Naive B cell (primary cell): ENCODE measurements around the gene KLHDC9. TPM values are rescaled to one million over a fixed set of nuclear protein-coding genes. Genes with fewer than 3 reads are reported as not detected.
"Not testable (repeated sequence)": the region's sequence is repeated elsewhere in the genome, so short reads cannot be mapped to it uniquely, and the experiment has no call there.

ENCODE experiments used
- ATAC-seq, 2 donors: fragments of 150-1000 bp; cut with Tn5 transposase; 2 replicates each; pipeline ENCODE4 v1.10.0; 2021; ENCODE audit warnings: low read depth in 2 of 2, mild to moderate bottlenecking in 2 of 2, moderate library complexity in 2 of 2
- DNase-seq: peaks from one replicate; pipeline ENCODE4 v3.0.0; 2022
- H3K27ac Mint-ChIP-seq, 6 donors: one replicate each; pipeline ENCODE4 v1.8.0; 2020 to 2022; ENCODE audit warnings: mild to moderate bottlenecking in 6 of 6, mixed read lengths in 6 of 6, moderate library complexity in 5 of 6, inconsistent platforms in 2 of 6
- H3K27me3 Mint-ChIP-seq, 3 donors: one replicate each; pipeline ENCODE4 v1.8.0; 2021 to 2022; ENCODE audit warnings: mixed read lengths in 3 of 3, mild to moderate bottlenecking in 1 of 3
- H3K36me3 Mint-ChIP-seq, 2 donors: one replicate each; pipeline ENCODE4 v1.8.0; 2020 to 2022; ENCODE audit warnings: mixed read lengths in 2 of 2, inconsistent platforms in 1 of 2, mild to moderate bottlenecking in 1 of 2
- H3K4me1 Mint-ChIP-seq, 3 donors: one replicate each; pipeline ENCODE4 v1.8.0; 2020 to 2022; ENCODE audit warnings: mixed read lengths in 3 of 3, inconsistent platforms in 1 of 3, mild to moderate bottlenecking in 1 of 3, moderate library complexity in 1 of 3
- H3K4me3 Mint-ChIP-seq, 8 donors: one replicate each; pipeline ENCODE4 v1.8.0; 2020 to 2022; ENCODE audit warnings: mild to moderate bottlenecking in 8 of 8, mixed read lengths in 8 of 8, moderate library complexity in 8 of 8, inconsistent platforms in 2 of 8
- H3K9me3 Mint-ChIP-seq, 7 donors: one replicate each; pipeline ENCODE4 v1.8.0; 2020 to 2022; ENCODE audit warnings: mixed read lengths in 7 of 7, mild to moderate bottlenecking in 5 of 7, inconsistent platforms in 2 of 7, moderate library complexity in 1 of 7
- polyA plus RNA-seq, 6 donors: library from polyadenylated mRNA; unstranded; fragments of 300-500 nt; fragmentation: Illumina TruSeq; gene quantifications; one replicate each; pipeline ENCODE4 v1.2.3, GENCODE V29; 2021; ENCODE audit warnings: low read depth in 6 of 6

KLHDC9 gene
- polyA plus RNA-seq, 6 donors from 2014 or later = 1.3 to 4.4 (median 2.3) TPM; not detected in 1

GRCh38 chr1:161115961-161116360 lies 17.8 kb downstream of the KLHDC9 start:
- not testable (repeated sequence) for H3K27me3 Mint-ChIP-seq, H3K36me3 Mint-ChIP-seq, DNase-seq, H3K9me3 Mint-ChIP-seq, ATAC-seq
- H3K27ac Mint-ChIP-seq = peak overlapping the region in 2 of 6 donors; percentile 37 to 95
- H3K4me3 Mint-ChIP-seq = peak overlapping the region in 7 of 8 donors; percentile 60 to 99 (median 96)
- H3K4me1 Mint-ChIP-seq = peaks cover 44 to 87% (median 77%) of the 10 kb centered on the region in 3 donors

- H3K36me3 Mint-ChIP-seq = peaks cover 0 to 11% of the 10 kb centered on the region in 2 donors
- DNase-seq (peak; percentile 85), ATAC-seq (peak; percentile 81 to 84)
- peak within 1 kb of the TSS; percentile 95 to 98 (median 96) for H3K27ac Mint-ChIP-seq
- H3K4me3 Mint-ChIP-seq = peak within 1 kb of the TSS; percentile 93 to 99 (median 97)
- no peaks in the 10 kb centered on the region for H3K9me3 Mint-ChIP-seq
- H3K4me1 Mint-ChIP-seq = peaks cover 50 to 87% (median 82%) of the 10 kb centered on the region in 3 donors
- H3K27me3 Mint-ChIP-seq = no peaks in the 10 kb centered on the region
Observed at GRCh38 chr1:161117759-161118581, 19.8 kb downstream of the KLHDC9 start, which contains the start of the genes NIT1 and PFDN2. TSS of gene NIT1 (plus strand) at chr1:161118105. CDS start at chr1:161118177, 72 bp downstream. TSS of gene PFDN2 (minus strand) at chr1:161118037. CDS start at chr1:161118026, 11 bp downstream.

GRCh38 chr1:161119092-161119903 lies 21.1 kb downstream of the KLHDC9 start:
- ATAC-seq (peak; percentile 29 to 31), DNase-seq (peak; percentile 41)
- H3K27ac Mint-ChIP-seq = peak overlapping the region; percentile 77 to 98 (median 96)
- no peaks in the 10 kb centered on the region for H3K27me3 Mint-ChIP-seq
- H3K4me3 Mint-ChIP-seq = peak overlapping the region; percentile 93 to 99 (median 97)
- H3K36me3 Mint-ChIP-seq = peaks cover 0 to 20% of the 10 kb centered on the region in 2 donors
- H3K9me3 Mint-ChIP-seq = no peaks in the 10 kb centered on the region
- H3K4me1 Mint-ChIP-seq = peaks cover 47 to 76% (median 74%) of the 10 kb centered on the region in 3 donors

- H3K36me3 Mint-ChIP-seq = peaks cover 0 to 29% of the 10 kb centered on the region in 2 donors
- H3K4me1 Mint-ChIP-seq = peaks cover 45 to 72% (median 63%) of the 10 kb centered on the region in 3 donors
- ATAC-seq (no peak), DNase-seq (no peak)
- H3K9me3 Mint-ChIP-seq = no peaks in the 10 kb centered on the region
- peak overlapping the region in 6 of 8 donors; percentile 15 to 72 (median 60) for H3K4me3 Mint-ChIP-seq
- no peaks in the 10 kb centered on the region for H3K27me3 Mint-ChIP-seq
- peak overlapping the region; percentile 70 to 94 (median 78) for H3K27ac Mint-ChIP-seq
Observed at GRCh38 chr1:161121042-161121650, 23.0 kb downstream of the KLHDC9 start.

- DNase-seq (peak; percentile 27), ATAC-seq (peak; percentile 11 to 25)
- H3K27me3 Mint-ChIP-seq = no peaks in the 10 kb centered on the region
- peaks cover 45 to 73% (median 60%) of the 10 kb centered on the region in 3 donors for H3K4me1 Mint-ChIP-seq
- H3K36me3 Mint-ChIP-seq = peaks cover 4 to 36% of the 10 kb centered on the region in 2 donors
- H3K27ac Mint-ChIP-seq = peak overlapping the region; percentile 28 to 94 (median 82)
- peak overlapping the region in 4 of 8 donors; percentile 15 to 72 (median 38) for H3K4me3 Mint-ChIP-seq
- H3K9me3 Mint-ChIP-seq = no peaks in the 10 kb centered on the region
Observed at GRCh38 chr1:161121834-161122233, 23.7 kb downstream of the KLHDC9 start.

DNA sequence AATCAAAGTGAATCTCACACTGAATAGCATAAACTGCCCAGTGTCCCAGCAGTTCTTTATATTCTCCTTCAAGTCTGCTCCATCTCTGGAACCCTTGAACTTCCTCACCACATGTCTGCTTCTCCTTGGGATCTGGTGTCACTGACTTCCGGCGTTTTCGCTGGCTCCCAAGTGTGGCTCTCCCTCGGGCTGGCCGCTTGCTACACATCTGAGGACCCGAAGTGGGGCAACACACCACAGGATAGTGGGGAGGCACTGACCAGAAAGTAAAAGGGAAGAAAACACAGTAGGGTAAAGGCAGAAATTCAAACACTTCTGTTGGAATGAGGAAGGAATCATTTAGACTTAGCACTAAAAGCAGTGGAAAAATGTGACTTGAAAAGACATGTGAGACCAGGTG lies 24.8 kb downstream of the KLHDC9 start:
- Mint-ChIP-seq H3K4me3 (peak overlapping the region in 1 of 8 donors; percentile 24), H3K27ac (peak overlapping the region in 2 of 6 donors; percentile 38 to 56), H3K27me3 (no peaks in the 10 kb centered on the region), H3K36me3 (peaks cover 6 to 38% of the 10 kb centered on the region in 2 donors), H3K4me1 (peaks cover 47 to 75% (median 59%) of the 10 kb centered on the region in 3 donors), H3K9me3 (no peaks in the 10 kb centered on the region)
- no peak for DNase-seq
- ATAC-seq = no peak

DNA sequence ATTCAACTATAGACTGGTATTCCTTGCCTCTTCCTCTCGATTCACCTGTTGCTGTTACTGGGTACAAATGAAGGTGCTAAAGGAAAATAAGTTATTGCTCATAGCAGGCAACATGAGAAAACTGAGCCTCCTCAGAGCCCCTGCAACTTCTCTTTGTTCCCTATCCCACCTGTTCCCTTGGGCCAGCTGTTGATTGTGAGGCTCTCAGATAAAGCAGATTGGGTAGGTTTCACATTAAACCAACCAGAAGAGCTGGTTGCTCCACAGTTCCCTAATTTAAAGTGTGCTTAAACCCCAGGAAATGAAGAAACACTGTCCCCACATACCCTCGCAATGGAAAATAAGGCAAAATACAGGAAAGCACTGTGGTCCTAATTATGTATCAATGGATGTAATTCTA lies 29.5 kb downstream of the KLHDC9 start:
- H3K27me3 Mint-ChIP-seq = no peaks in the 10 kb centered on the region
- peak overlapping the region in 1 of 8 donors; percentile 48 for H3K4me3 Mint-ChIP-seq
- DNase-seq (no peak), ATAC-seq (no peak)
- H3K4me1 Mint-ChIP-seq = peaks cover 37 to 68% (median 51%) of the 10 kb centered on the region in 3 donors
- H3K9me3 Mint-ChIP-seq = no peaks in the 10 kb centered on the region
- peak overlapping the region in 1 of 6 donors; percentile 15 for H3K27ac Mint-ChIP-seq
- H3K36me3 Mint-ChIP-seq = peaks cover 6 to 31% of the 10 kb centered on the region in 2 donors

GRCh38 chr1:161128591-161129420 lies 30.6 kb downstream of the KLHDC9 start:
- H3K36me3 Mint-ChIP-seq = peaks cover 6 to 23% of the 10 kb centered on the region in 2 donors
- peaks cover 32 to 59% (median 51%) of the 10 kb centered on the region in 3 donors for H3K4me1 Mint-ChIP-seq
- H3K4me3 Mint-ChIP-seq = peak overlapping the region in 1 of 8 donors; percentile 48
- no peak for ATAC-seq
- no peaks in the 10 kb centered on the region for H3K27me3 Mint-ChIP-seq
- DNase-seq = no peak
- peak overlapping the region in 1 of 6 donors; percentile 6 for H3K27ac Mint-ChIP-seq
- no peaks in the 10 kb centered on the region for H3K9me3 Mint-ChIP-seq

DNA sequence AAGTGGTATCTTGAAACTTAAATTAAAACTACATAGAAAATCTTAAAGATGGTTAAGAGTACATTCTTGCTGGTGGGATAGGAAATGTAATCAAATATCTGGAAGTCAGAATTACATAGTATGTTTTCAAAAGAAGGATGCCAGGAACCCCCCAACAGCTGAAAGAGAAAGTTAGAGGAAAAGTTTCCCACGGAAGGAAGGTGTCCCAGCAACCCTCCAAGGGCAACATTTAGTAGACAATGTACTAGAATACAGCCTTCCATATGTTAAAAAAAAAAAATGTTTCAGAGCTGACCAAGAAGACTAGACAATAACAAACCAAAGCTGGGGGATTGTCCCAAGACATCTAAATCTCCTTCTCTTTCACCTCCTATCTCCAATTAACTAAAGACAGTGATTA lies 32.1 kb downstream of the KLHDC9 start:
- Mint-ChIP-seq H3K36me3 (peaks cover 6 to 15% of the 10 kb centered on the region in 2 donors), H3K9me3 (no peaks in the 10 kb centered on the region), H3K4me3 (no peak overlapping the region), H3K27ac (peak overlapping the region in 3 of 6 donors; percentile 1 to 67 (median 47)), H3K27me3 (no peaks in the 10 kb centered on the region), H3K4me1 (peaks cover 34 to 64% (median 63%) of the 10 kb centered on the region in 3 donors)
- ATAC-seq (no peak), DNase-seq (no peak)

GRCh38 chr1:161131523-161132409 lies 33.6 kb downstream of the KLHDC9 start:
- peak overlapping the region in 3 of 6 donors; percentile 79 to 97 (median 97) for H3K27ac Mint-ChIP-seq
- DNase-seq (no peak), ATAC-seq (no peak)
- H3K9me3 Mint-ChIP-seq = no peaks in the 10 kb centered on the region
- peaks cover 34 to 62% (median 54%) of the 10 kb centered on the region in 3 donors for H3K4me1 Mint-ChIP-seq
- H3K36me3 Mint-ChIP-seq = peaks cover 2 to 3% of the 10 kb centered on the region in 2 donors
- H3K4me3 Mint-ChIP-seq = no peak overlapping the region
- no peaks in the 10 kb centered on the region for H3K27me3 Mint-ChIP-seq

- ATAC-seq (peak; percentile 93 to 95), DNase-seq (peak; percentile 91)
- no peaks in the 10 kb centered on the region for H3K9me3 Mint-ChIP-seq
- H3K4me3 Mint-ChIP-seq = no peak within 1 kb of the TSS
- H3K36me3 Mint-ChIP-seq = no peaks in the 10 kb centered on the region
- H3K27me3 Mint-ChIP-seq = no peaks in the 10 kb centered on the region
- H3K4me1 Mint-ChIP-seq = peaks cover 29 to 57% (median 48%) of the 10 kb centered on the region in 3 donors
- peak within 1 kb of the TSS in 3 of 6 donors; percentile 79 to 97 (median 97) for H3K27ac Mint-ChIP-seq
Observed at GRCh38 chr1:161132410-161133219, 34.5 kb downstream of the KLHDC9 start, which contains the start of gene DEDD. TSS of gene DEDD (minus strand) at chr1:161132667. CDS start at chr1:161124462, 8,205 bp downstream.
